Small intestine (tissue), 7 donors: Measurements from ENCODE around the gene VPS8. TPM values are rescaled to one million over a fixed set of nuclear protein-coding genes. Genes with fewer than 3 reads are reported as not detected.

Experiments used
- DNase-seq, 2 donors: peaks; one replicate each; pipeline versions ENCODE4 v3.0.0 to v3.0.0-alpha.2; 2013
- FAIRE-seq: peaks from 2 replicates; lab custom pipeline; 2012; peaks lifted over from hg19 to GRCh38; lab: Jason Lieb, UNC
- H3K27ac ChIP-seq, 3 donors: one replicate each; pipeline ENCODE4 v1.5.1; 2013; ENCODE audit warnings: low read length in 2 of 3, mild to moderate bottlenecking in 2 of 3, control low read depth in 1 of 3, inconsistent platforms in 1 of 3, low read depth in 1 of 3, moderate library complexity in 1 of 3
- H3K27me3 ChIP-seq, 3 donors: one replicate each; pipeline ENCODE4 v1.6.1; 2013; ENCODE audit warnings: low read length in 3 of 3, inconsistent platforms in 1 of 3; ENCODE audit not compliant: control insufficient read depth in 3 of 3, insufficient read depth in 3 of 3
- H3K36me3 ChIP-seq, 3 donors: one replicate each; pipeline ENCODE4 v1.6.1; 2013; ENCODE audit warnings: low read length in 3 of 3, inconsistent platforms in 1 of 3, low read depth in 1 of 3, mild to moderate bottlenecking in 1 of 3, moderate library complexity in 1 of 3; ENCODE audit not compliant: control insufficient read depth in 3 of 3, insufficient read depth in 2 of 3
- H3K4me1 ChIP-seq, 3 donors: one replicate each; pipeline ENCODE4 v1.6.1; 2013; ENCODE audit warnings: low read length in 2 of 3, inconsistent platforms in 1 of 3, low read depth in 1 of 3, mild to moderate bottlenecking in 1 of 3, moderate library complexity in 1 of 3; ENCODE audit not compliant: control insufficient read depth in 3 of 3, insufficient read depth in 2 of 3
- H3K4me3 ChIP-seq, 3 donors: one replicate each; pipeline ENCODE4 v1.5.1; 2013; ENCODE audit warnings: low read length in 3 of 3, control low read depth in 1 of 3, inconsistent platforms in 1 of 3, low read depth in 1 of 3, mild to moderate bottlenecking in 1 of 3, moderate library complexity in 1 of 3
- H3K9me3 ChIP-seq, 2 donors: one replicate each; pipeline ENCODE4 v1.6.1; 2013; ENCODE audit warnings: low read depth in 1 of 2, low read length in 1 of 2; ENCODE audit not compliant: control insufficient read depth in 2 of 2, insufficient read depth in 1 of 2
- WGBS, 3 donors: extraction: QIAGEN DNeasy Blood & Tissue Kit; methylation state at CpG; one replicate each; pipeline ENCODE4 v1.1.7; 2013; 5-methylcytosine and 5-hydroxymethylcytosine counted together
- polyA plus RNA-seq, 4 donors: library from polyadenylated mRNA; stranded (reverse) in 3 of 4; unstranded in 1 of 4; fragments of 200-250 nt in 3 of 4; fragments of 120-200 nt in 1 of 4; gene quantifications; one replicate each; pipeline versions ENCODE4 v1.2.1 to v1.2.3, GENCODE V29; 2013
- donor health status: healthy with polysubstance abuse.
- donor health status: control.
- donor health status: control.
- donor health status: Bipolar disorder and iron deficiency.
- donor health status: healthy.

Gene VPS8
- polyA plus RNA-seq, 4 donors: 7.8 to 32.5 (median 9.2) TPM

DNA sequence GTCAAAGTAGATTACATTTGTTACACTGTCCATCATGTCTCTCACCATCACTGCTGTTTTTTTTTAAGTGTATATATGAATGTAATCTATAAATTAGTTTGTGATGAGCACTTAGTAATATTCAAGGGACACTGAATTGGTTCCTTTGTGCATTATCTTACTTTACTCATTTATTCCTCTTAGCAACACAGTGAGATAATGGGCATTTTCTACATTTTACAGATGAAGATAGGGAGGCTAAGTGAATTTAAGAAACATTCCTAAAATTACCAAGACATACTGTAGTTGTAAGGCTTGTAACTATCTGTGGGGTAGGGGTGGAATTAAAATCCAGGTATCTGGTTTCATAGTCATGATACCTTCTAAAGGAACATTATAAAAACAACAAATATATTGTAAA lies 33.9 kb downstream of the VPS8 start:
- FAIRE-seq: no peak

GRCh38 chr3:184846496-184846895 lies 34.5 kb downstream of the VPS8 start:
- FAIRE-seq (no peak), DNase-seq (no peak)
- Histone ChIP-seq H3K4me1 (no peaks in the 10 kb centered on the region), H3K27me3 (no peaks in the 10 kb centered on the region), H3K27ac (no peak overlapping the region), H3K4me3 (no peak overlapping the region), H3K9me3 (no peaks in the 10 kb centered on the region), H3K36me3 (peaks cover 0 to 2% (median 1%) of the 10 kb centered on the region in 3 donors)
- 89 to 95% (median 92%) methylated on average over 6 of the region's 6 CpGs for WGBS, 3 donors

More for the DNA sequence above, 33.9 kb downstream of the VPS8 start:
- no peak for DNase-seq
- Histone ChIP-seq H3K27ac (no peak overlapping the region), H3K4me3 (no peak overlapping the region), H3K36me3 (peaks cover 0 to 2% (median 0%) of the 10 kb centered on the region in 3 donors), H3K27me3 (no peaks in the 10 kb centered on the region), H3K4me1 (no peaks in the 10 kb centered on the region), H3K9me3 (no peaks in the 10 kb centered on the region)

DNA sequence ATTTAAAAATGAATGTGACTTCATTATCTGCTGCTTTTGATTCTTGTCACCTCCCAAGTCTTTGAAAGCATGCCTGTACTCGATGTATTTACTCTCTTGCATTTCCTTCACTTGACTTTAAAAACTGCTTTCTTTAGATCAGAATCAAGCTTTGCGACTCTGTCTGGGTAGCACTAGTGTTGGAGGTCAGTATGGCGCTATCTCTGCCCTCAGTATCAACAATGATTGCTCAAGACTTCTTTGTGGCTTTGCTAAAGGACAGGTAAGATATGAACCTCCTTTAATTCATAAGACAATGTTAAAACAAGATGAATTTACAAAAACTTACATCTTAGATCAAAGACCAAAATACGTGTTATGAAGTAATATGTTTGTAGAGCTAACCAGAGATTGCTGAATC lies 37.0 kb downstream of the VPS8 start:
- WGBS, 3 donors: 87 to 95% (median 88%) methylated on average over 4 of the region's 4 CpGs
- Histone ChIP-seq H3K27me3 (no peaks in the 10 kb centered on the region), H3K36me3 (peaks cover 0 to 5% (median 3%) of the 10 kb centered on the region in 3 donors), H3K27ac (no peak overlapping the region), H3K9me3 (no peaks in the 10 kb centered on the region), H3K4me1 (no peaks in the 10 kb centered on the region), H3K4me3 (no peak overlapping the region)
- FAIRE-seq (no peak), DNase-seq (no peak)

DNA sequence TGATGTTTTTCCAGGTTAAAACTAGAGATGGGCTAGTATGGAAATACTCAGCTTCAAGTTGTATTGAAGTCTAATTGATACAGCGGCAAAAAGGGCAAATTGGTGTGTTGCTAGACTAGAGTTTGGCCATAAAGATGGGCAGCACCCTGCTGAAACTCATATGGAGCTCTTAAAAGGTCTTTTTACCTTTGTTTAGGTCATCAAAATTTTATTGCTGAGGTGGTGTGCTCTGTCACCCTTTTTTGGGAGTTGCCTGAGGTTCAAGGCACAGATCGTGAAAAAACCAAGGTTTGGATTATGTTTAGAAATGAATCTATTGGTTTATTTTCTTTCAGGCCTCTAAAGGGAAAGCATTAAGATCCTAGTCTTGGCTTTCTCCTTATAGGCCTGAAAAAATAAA lies 38.2 kb downstream of the VPS8 start:
- 85 to 98% (median 95%) methylated on average over 2 of the region's 2 CpGs for WGBS, 3 donors
- no peaks in the 10 kb centered on the region for H3K9me3 ChIP-seq
- H3K27me3 ChIP-seq: no peaks in the 10 kb centered on the region
- no peak for DNase-seq
- peaks cover 2 to 10% (median 6%) of the 10 kb centered on the region in 3 donors for H3K36me3 ChIP-seq
- no peaks in the 10 kb centered on the region for H3K4me1 ChIP-seq
- FAIRE-seq: no peak
- H3K4me3 ChIP-seq: no peak overlapping the region
- no peak overlapping the region for H3K27ac ChIP-seq

DNA sequence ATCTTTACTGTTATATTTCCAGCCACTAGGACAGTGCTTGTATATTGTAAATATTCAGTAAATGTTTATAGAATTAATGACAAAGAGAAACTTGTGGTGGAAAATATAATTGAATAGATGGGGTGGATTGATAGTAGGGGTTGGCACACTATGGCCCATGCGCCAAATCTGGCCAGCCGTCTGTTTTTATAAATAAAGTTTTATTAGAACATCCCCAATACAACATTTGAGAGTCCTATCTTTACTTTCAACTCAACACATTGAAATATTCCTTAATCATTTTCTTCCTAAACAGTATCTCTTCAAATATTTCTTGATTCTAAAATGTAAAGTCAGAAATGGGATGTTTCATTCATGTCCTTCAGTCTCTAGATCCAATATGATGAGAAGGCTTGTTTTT lies 45.1 kb downstream of the VPS8 start:
- 96 to 100% (median 98%) methylated on average over 2 of the region's 2 CpGs for WGBS, 3 donors
- no peak overlapping the region for H3K4me3 ChIP-seq
- H3K36me3 ChIP-seq: peaks cover 11 to 22% (median 13%) of the 10 kb centered on the region in 3 donors
- FAIRE-seq: no peak
- H3K27me3 ChIP-seq: no peaks in the 10 kb centered on the region
- no peaks in the 10 kb centered on the region for H3K9me3 ChIP-seq
- DNase-seq: no peak
- no peak overlapping the region for H3K27ac ChIP-seq
- no peaks in the 10 kb centered on the region for H3K4me1 ChIP-seq

DNA sequence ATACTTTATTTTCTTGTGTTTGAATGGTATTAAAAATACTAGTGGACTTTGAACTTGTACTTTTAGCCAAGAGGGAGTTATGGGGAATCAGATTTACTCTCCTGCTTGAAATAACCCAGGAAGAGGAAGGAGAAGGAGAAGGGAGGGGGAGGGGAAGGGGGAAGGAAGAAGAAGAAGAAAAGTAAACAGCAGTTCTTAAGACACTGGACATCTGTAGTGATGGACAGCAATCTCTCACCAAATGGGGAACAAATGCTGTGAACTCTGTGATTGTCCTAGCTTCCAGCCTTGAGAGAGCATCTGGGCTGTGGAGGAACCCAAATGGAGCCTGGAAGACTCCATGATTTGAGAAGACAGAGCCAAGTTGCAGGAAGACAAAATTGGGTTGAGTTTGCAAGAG lies 52.0 kb downstream of the VPS8 start:
- Histone ChIP-seq H3K4me1 (no peaks in the 10 kb centered on the region), H3K27ac (no peak overlapping the region), H3K27me3 (no peaks in the 10 kb centered on the region), H3K4me3 (no peak overlapping the region), H3K36me3 (peaks cover 11 to 13% (median 11%) of the 10 kb centered on the region in 3 donors), H3K9me3 (no peaks in the 10 kb centered on the region)
- no peak for DNase-seq
- FAIRE-seq: no peak

- DNase-seq: no peak
- no peak for FAIRE-seq
- H3K4me1 ChIP-seq: no peaks in the 10 kb centered on the region
- H3K27ac ChIP-seq: no peak overlapping the region
- H3K27me3 ChIP-seq: no peaks in the 10 kb centered on the region
- H3K9me3 ChIP-seq: no peaks in the 10 kb centered on the region
- H3K36me3 ChIP-seq: peaks cover 8 to 15% (median 11%) of the 10 kb centered on the region in 3 donors
- no peak overlapping the region for H3K4me3 ChIP-seq
- 75 to 98% (median 92%) methylated on average over 2 of the region's 2 CpGs for WGBS, 3 donors
Measured at GRCh38 chr3:184868477-184868876, 56.5 kb downstream of the VPS8 start.

DNA sequence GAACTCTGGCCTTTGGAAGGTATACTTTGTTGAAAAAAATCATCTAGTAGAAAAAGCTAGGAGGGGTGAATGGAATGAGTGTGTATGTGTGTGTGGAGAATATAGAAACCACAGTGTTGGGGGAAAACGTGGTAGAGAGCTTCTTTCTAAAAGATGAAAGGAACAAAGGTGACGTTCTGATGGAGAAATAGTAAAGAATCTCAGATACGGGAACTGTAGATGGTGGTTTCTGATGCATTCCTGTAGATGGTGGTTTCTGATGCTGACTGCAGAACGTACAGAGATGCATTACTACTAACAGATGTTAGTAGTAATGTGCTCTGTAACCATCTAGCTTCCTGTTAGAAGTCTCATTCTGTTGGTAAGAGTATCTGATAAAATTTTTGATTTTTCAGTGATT lies 60.2 kb downstream of the VPS8 start:
- 67 to 72% (median 72%) methylated on average over 4 of the region's 4 CpGs for WGBS, 3 donors
- no peak for FAIRE-seq

DNA sequence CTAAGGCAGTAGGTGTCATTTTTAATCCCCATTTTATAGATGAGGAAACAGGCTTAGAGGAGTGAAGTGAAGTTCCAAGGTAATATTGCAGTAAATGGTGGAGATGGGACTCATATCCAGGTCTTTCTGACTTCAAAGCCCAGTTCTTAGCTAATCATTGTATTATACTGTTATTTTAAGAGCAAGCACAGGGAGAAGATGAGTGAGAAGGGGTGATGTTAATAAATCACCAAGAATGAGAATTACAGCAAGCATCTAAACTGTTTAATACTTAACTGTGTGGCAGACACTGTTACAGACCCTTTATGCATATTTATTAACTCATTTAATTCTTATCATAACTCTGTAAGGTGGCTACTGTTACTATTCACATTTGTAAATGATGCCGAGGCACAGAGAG lies 61.2 kb downstream of the VPS8 start:
- Histone ChIP-seq H3K4me1 (no peaks in the 10 kb centered on the region), H3K36me3 (peaks cover 3 to 8% (median 5%) of the 10 kb centered on the region in 3 donors)
- 86 to 97% (median 86%) methylated on average over 1 of the region's 1 CpG for WGBS, 3 donors

More for the DNA sequence above, 60.2 kb downstream of the VPS8 start:
- H3K4me3 ChIP-seq: no peak overlapping the region
- H3K9me3 ChIP-seq: no peaks in the 10 kb centered on the region
- peaks cover 5 to 8% (median 6%) of the 10 kb centered on the region in 3 donors for H3K36me3 ChIP-seq
- no peaks in the 10 kb centered on the region for H3K27me3 ChIP-seq
- H3K4me1 ChIP-seq: no peaks in the 10 kb centered on the region
- DNase-seq: no peak
- H3K27ac ChIP-seq: no peak overlapping the region

More for the DNA sequence above, 61.2 kb downstream of the VPS8 start:
- FAIRE-seq (no peak), DNase-seq (no peak)
- no peaks in the 10 kb centered on the region for H3K9me3 ChIP-seq
- no peaks in the 10 kb centered on the region for H3K27me3 ChIP-seq
- no peak overlapping the region for H3K27ac ChIP-seq
- no peak overlapping the region for H3K4me3 ChIP-seq
